IMR-90 (cell line): ENCODE measurements around the gene GPLD1. TPM values are rescaled to one million over a fixed set of nuclear protein-coding genes. Genes with fewer than 3 reads are reported as not detected.
A peak's percentile ranks its signal among the peaks of the same experiment; 100 is the strongest.

Source experiments
- ATAC-seq: fragments of 200-7000 bp; cut with Tn5 transposase; 2 replicates; pipeline ENCODE4 v1.9.1; 2020; ENCODE audit warnings: low read depth, mild to moderate bottlenecking, moderate library complexity
- BruUV-seq: library from RNA; stranded (reverse); fragments of 400-500 nt; replicated peaks from 2 replicates; lab custom pipeline; 2021; lab: Mats Ljungman, UMichigan
- CTCF ChIA-PET: fragments of 300-600 bp; formaldehyde crosslinking; extraction: SDS; loops from one replicate; lab custom pipeline; 2021; ENCODE audit warnings: antibody characterized with exemption; lab: Yijun Ruan, JAX
- POLR2A ChIA-PET: fragments of 300-600 bp; sonication (Branson Sonifier 250); formaldehyde crosslinking; loops from one replicate; lab custom pipeline; 2022; ENCODE audit warnings: antibody characterized with exemption; ENCODE audit not compliant: unreplicated experiment; lab: Charles Lee
- DNase-seq: peaks from one replicate; pipeline ENCODE4 v3.0.0; 2013
- H2AFZ ChIP-seq: replicated peaks from 2 replicates; pipeline ENCODE3; 2013; ENCODE audit warnings: low read length, mild to moderate bottlenecking; ENCODE audit not compliant: poor library complexity
- H2AK5ac ChIP-seq: 2 replicates; pipeline ENCODE4 v1.6.1; 2013; ENCODE audit warnings: low read depth, low read length, inconsistent platforms
- H2AK9ac ChIP-seq: replicated peaks from 2 replicates; pipeline ENCODE3; 2013; ENCODE audit warnings: mild to moderate bottlenecking, low read depth, low read length, moderate library complexity; ENCODE audit not compliant: poor library complexity
- H2BK120ac ChIP-seq: 2 replicates; pipeline ENCODE4 v1.6.1; 2013; ENCODE audit warnings: low read depth, low read length, inconsistent platforms
- H2BK15ac ChIP-seq: 3 replicates; pipeline ENCODE4 v1.6.1; 2013; ENCODE audit warnings: low read depth, low read length, inconsistent platforms
- H2BK20ac ChIP-seq: 2 replicates; pipeline ENCODE4 v1.6.1; 2013; ENCODE audit warnings: low read depth, mild to moderate bottlenecking, inconsistent platforms, low read length, moderate library complexity
- H2BK5ac ChIP-seq: 2 replicates; pipeline ENCODE4 v1.6.1; 2013; ENCODE audit warnings: mild to moderate bottlenecking, low read depth, low read length, inconsistent platforms; ENCODE audit not compliant: poor library complexity, severe bottlenecking
- H3K14ac ChIP-seq: replicated peaks from 2 replicates; pipeline ENCODE4 v1.6.1; 2013; ENCODE audit warnings: low read depth, low read length, inconsistent platforms
- H3K18ac ChIP-seq: 2 replicates; pipeline ENCODE4 v1.6.1; 2013; ENCODE audit warnings: low read depth, low read length, control low read depth
- H3K23ac ChIP-seq: 2 replicates; pipeline ENCODE4 v1.6.1; 2013; ENCODE audit warnings: low read depth, low read length, inconsistent platforms
- H3K27ac ChIP-seq: 2 replicates; pipeline ENCODE4 v1.5.1; 2013; ENCODE audit warnings: mild to moderate bottlenecking, control low read depth, low read length; ENCODE audit not compliant: insufficient read depth
- H3K27me3 ChIP-seq: 2 replicates; pipeline ENCODE4 v1.6.1; 2013; ENCODE audit warnings: low read length; ENCODE audit not compliant: control insufficient read depth, insufficient read depth
- H3K36me3 ChIP-seq: 2 replicates; pipeline ENCODE4 v1.6.1; 2013; ENCODE audit warnings: low read length, mixed read lengths; ENCODE audit not compliant: control insufficient read depth, insufficient read depth
- H3K4ac ChIP-seq: 2 replicates; pipeline ENCODE4 v1.6.1; 2013; ENCODE audit warnings: low read depth, low read length, inconsistent platforms
- H3K4me1 ChIP-seq: 2 replicates; pipeline ENCODE4 v1.6.1; 2013; ENCODE audit warnings: low read length, mixed read lengths; ENCODE audit not compliant: control insufficient read depth, insufficient read depth
- H3K4me2 ChIP-seq: 2 replicates; pipeline ENCODE4 v1.6.1; 2013; ENCODE audit warnings: low read depth, mild to moderate bottlenecking, control low read depth, low read length, moderate library complexity
- H3K4me3 ChIP-seq: 2 replicates; pipeline ENCODE4 v1.5.1; 2013; ENCODE audit warnings: low read depth, mild to moderate bottlenecking, control low read depth, low read length, moderate library complexity; ENCODE audit not compliant: insufficient read depth
- H3K56ac ChIP-seq: 2 replicates; pipeline ENCODE4 v1.6.1; 2013; ENCODE audit warnings: low read length, inconsistent platforms; ENCODE audit not compliant: insufficient read depth; ENCODE audit errors: extremely low read depth
- H3K79me1 ChIP-seq, 2 experiments: 2 replicates each; pipeline ENCODE4 v1.6.1; 2013; ENCODE audit warnings: low read length in 2 of 2, inconsistent platforms in 1 of 2, low read depth in 1 of 2
- H3K9ac ChIP-seq: 2 replicates; pipeline ENCODE4 v1.6.1; 2013; ENCODE audit warnings: low read depth, low read length, control low read depth
- H3K9me1 ChIP-seq: 2 replicates; pipeline ENCODE4 v1.6.1; 2013; ENCODE audit warnings: low read length, inconsistent platforms; ENCODE audit not compliant: insufficient read depth
- H3K9me3 ChIP-seq: 2 replicates; pipeline ENCODE4 v1.6.1; 2013; ENCODE audit warnings: low read length; ENCODE audit not compliant: control insufficient read depth, insufficient read depth
- H4K20me1 ChIP-seq: 2 replicates; pipeline ENCODE4 v1.6.1; 2013; ENCODE audit warnings: low read length, inconsistent platforms; ENCODE audit not compliant: insufficient read depth
- H4K5ac ChIP-seq: 2 replicates; pipeline ENCODE4 v1.6.1; 2013; ENCODE audit warnings: mild to moderate bottlenecking, low read depth, low read length, control low read depth
- H4K8ac ChIP-seq, 2 experiments: 2 replicates each; pipeline ENCODE4 v1.6.1; 2013; ENCODE audit warnings: low read depth in 2 of 2, low read length in 2 of 2, control low read depth in 1 of 2, inconsistent platforms in 1 of 2
- H4K91ac ChIP-seq: 2 replicates; pipeline ENCODE4 v1.6.1; 2013; ENCODE audit warnings: low read depth, low read length, inconsistent platforms; ENCODE audit not compliant: insufficient read depth
- MAFK ChIP-seq: IDR thresholded peaks from 2 replicates; pipeline ENCODE4 v1.6.1; 2012; ENCODE audit warnings: low read depth, low read length, improper control_type of control experiment
- NFE2L2 ChIP-seq: fragments of 150-350 bp; IDR thresholded peaks from 2 replicates; pipeline ENCODE4 v1.6.1; 2016; ENCODE audit warnings: low read depth, mild to moderate bottlenecking, low read length
- WGBS, 2 experiments: methylation state at CpG; one replicate each; pipeline versions ENCODE4 v1.1.5 to v1.1.7; 2013; ENCODE audit warnings: missing lambda C conversion rate in 2 of 2; ENCODE audit not compliant: insufficient read length in 1 of 2; ENCODE audit errors: extremely low coverage in 2 of 2; 5-methylcytosine and 5-hydroxymethylcytosine counted together
- dilution Hi-C: fragments of 300-500 bp; cut with HindIII; formaldehyde crosslinking; loops from one replicate; pipeline ENCODE4 v1.14.3; 2018; ENCODE audit warnings: low sequenced_read_pairs; ENCODE audit not compliant: unreplicated experiment
- in situ Hi-C: fragments of 300-500 bp; cut with MboI; formaldehyde crosslinking; loops from 3 replicates; pipeline ENCODE4 v1.14.3; 2019; ENCODE audit warnings: low sequenced_read_pairs, inconsistent platforms, mixed read lengths
- intact Hi-C: fragments of 100-400 bp; cut with micrococcal nuclease; formaldehyde crosslinking; loops from 2 replicates; pipeline ENCODE4 v1.10.0; 2022
- polyA plus RNA-seq, 3 experiments: library from polyadenylated mRNA; depleted of rRNA; stranded (reverse); fragments of >200 nt; gene quantifications; 2 replicates each; pipeline ENCODE4 v1.2.3, GENCODE V29; 2012; ENCODE audit warnings: low replicate concordance in 1 of 3
- total RNA-seq: library from RNA; depleted of rRNA; stranded (reverse); fragments of >200 nt; gene quantifications from 2 replicates; pipeline ENCODE4 v1.2.3, GENCODE V29; 2012

The GPLD1 gene
- total and polyA plus RNA-seq, 2 of the 4 experiments (the other 2 are of a cell fraction): 0.05 to 0.18 TPM

GRCh38 chr6:24429146-24429545 is 60.2 kb downstream of the GPLD1 start:
- WGBS, 2 experiments: no CpG with 5 or more reads among the region's 3 CpGs
- Histone ChIP-seq H2AK5ac (no peak overlapping the region), H2BK15ac (0 out of 3 replicates have a peak overlapping the region, but pooled peaks have one; percentile 25), H3K79me1 (no peaks in the 10 kb centered on the region), H3K14ac (no peak overlapping the region), H2BK120ac (peak overlapping the region; percentile 41; the same call in 1 of the 2 replicates), H2AK9ac (no peak overlapping the region), H3K36me3 (peaks cover 4% of the 10 kb centered on the region), H3K4me2 (no peak overlapping the region), H4K91ac (no peak overlapping the region), H3K4me1 (peaks cover 3% of the 10 kb centered on the region; the same call in 1 of the 2 replicates), H3K9me1 (peaks cover 4% of the 10 kb centered on the region), H2BK20ac (peak overlapping the region; percentile 43; the same call in 1 of the 2 replicates), H3K27me3 (no peaks in the 10 kb centered on the region), H4K20me1 (no peaks in the 10 kb centered on the region), H3K23ac (no peak overlapping the region), H3K9me3 (no peaks in the 10 kb centered on the region), H2AFZ (no peak overlapping the region), H3K9ac (no peak overlapping the region), H4K8ac (no peak overlapping the region), H3K27ac (no peak overlapping the region), H3K56ac (no peak overlapping the region), H3K4ac (no peak overlapping the region), H3K4me3 (no peak overlapping the region), H3K18ac (no peak overlapping the region), H4K5ac (no peak overlapping the region), H2BK5ac (no peak overlapping the region)
- DNase-seq (no peak), ATAC-seq (no peak)
- ChIA-PET CTCF (interaction anchor here (1.7 kb wide), 1 partner anchor 92 kb away, joined by 6 read pairs; no protein-coding TSS in a partner anchor), POLR2A (no interaction called here)
- dilution Hi-C loops: no loop called here
- BruUV-seq: no TSS peak
- no peak for TF ChIP-seq NFE2L2
- TF ChIP-seq MAFK: no peak
- intact Hi-C loops: no loop called here
- in situ Hi-C loops: no loop called here
